Measurements from ENCODE around the gene CDK18.

The CDK18 gene

DNA sequence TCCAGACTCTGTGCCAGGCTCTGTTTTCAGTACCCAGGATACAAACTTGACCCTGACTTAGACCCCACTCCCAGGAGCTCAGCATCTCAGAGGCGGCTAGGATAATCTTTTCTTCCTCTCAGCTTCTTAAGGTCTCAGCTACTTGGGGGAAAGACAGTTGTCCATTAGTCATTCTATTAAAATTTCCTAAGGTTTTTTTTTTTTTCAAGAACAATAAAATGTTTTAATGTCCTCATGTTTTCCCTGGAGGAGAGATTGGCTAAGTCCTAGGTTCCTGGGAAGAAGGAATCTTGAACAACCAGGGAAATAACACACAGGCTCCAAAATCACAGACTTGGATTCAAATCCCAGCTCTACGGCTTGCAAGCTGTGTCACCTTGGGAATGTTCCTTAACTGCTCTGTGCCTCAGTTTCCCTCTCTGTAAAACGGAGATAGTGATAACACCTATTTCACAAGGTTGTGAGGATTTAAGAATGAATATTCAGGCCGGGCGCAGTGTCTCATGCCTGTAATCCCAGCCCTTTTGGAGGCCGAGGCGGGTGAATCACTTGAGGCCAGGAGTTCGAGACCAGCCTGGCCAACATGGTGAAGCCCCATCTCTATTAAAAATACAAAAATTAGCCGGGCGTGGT lies 33.0 kb downstream of the CDK18 start:
- Histone ChIP-seq H3K36me3 (ENCODE audit: control insufficient read depth, insufficient read depth, low read length) (no peaks in the 10 kb centered on the region), H3K4me3 (ENCODE audit: low read depth, low read length) (no peak overlapping the region), H3K4me1 (ENCODE audit: control insufficient read depth, insufficient read depth, low read length) (no peaks in the 10 kb centered on the region), H3K9me3 (ENCODE audit: control insufficient read depth, insufficient read depth, low read length) (peaks cover 2% of the 10 kb centered on the region), H3K9ac (ENCODE audit: low read depth, low read length) (no peak overlapping the region), H3K27me3 (ENCODE audit: control insufficient read depth, insufficient read depth, low read length) (peaks cover 18% of the 10 kb centered on the region)

DNA sequence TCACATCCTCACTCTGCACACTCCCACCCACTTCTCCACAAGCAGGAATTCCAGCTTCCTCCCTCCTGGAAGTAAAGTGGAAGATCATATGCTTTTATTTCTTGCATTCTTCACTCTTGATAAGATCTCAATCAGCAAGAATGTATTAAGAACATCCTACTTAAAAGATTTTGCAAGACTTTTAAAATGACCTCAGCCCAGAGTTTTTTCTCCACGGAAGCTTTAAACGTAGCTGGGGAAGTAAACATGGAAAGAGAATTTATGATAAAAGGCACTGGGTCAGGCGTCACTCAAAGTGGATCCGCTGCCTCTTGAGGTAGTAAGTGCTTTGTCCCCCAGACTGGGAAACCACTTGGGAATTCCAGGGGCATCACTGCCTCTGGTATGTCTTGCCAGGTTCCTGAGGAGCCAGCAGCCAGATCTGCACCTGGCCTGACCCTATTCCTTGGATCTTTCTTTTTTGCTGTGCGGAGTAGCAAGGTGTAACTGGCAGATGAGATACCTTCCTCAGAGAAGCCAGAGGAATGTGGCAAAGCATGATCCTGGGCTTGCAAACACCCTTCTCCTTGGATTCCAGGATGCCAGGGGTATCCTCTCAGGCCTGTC lies 33.9 kb downstream of the CDK18 start:
- H3K36me3 ChIP-seq (ENCODE audit: control insufficient read depth, insufficient read depth, low read length) = no peaks in the 10 kb centered on the region
- H3K9ac ChIP-seq (ENCODE audit: low read depth, low read length) = no peak overlapping the region
- peaks cover 3% of the 10 kb centered on the region for H3K4me1 ChIP-seq (ENCODE audit: control insufficient read depth, insufficient read depth, low read length)
- H3K27me3 ChIP-seq (ENCODE audit: control insufficient read depth, insufficient read depth, low read length) = peaks cover 18% of the 10 kb centered on the region
- peaks cover 2% of the 10 kb centered on the region for H3K9me3 ChIP-seq (ENCODE audit: control insufficient read depth, insufficient read depth, low read length)
- no peak overlapping the region for H3K4me3 ChIP-seq (ENCODE audit: low read depth, low read length)

DNA sequence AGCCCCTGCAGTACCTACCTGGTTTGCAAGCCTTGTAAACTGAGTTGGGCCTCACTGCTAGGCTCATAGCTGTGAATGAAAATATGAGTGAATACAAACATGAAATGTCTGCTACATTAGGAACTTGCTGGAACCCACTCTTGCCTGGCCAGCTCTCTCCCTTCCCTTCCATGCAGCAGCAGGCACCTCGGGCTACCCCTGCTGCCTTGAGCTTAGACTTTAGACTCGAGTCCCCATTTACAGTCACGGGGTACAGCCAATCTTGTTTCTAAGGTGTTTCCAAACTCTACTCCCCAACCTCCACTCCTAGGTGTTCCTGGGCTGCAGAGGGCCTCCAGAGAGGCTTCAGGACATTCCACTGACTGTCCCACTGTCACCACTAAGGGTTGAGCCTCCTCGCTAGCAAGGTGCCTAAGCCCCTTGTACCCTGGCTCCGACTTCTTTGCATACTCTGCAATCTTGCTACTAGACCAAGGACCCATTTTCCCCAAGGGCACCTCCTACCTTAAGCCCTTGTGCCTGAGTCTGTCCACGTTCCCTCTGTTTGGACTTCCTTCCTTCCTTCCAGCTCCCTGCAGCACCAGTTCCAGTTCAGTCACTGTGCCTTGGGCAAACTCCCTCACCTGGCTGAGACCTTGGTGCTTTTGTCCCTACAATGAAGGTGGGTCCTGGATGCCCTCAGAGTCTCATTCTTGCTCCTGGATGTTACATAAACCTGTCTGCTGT lies 36.9 kb downstream of the CDK18 start:
- Histone ChIP-seq H3K4me3 (ENCODE audit: low read depth, low read length) (no peak overlapping the region), H3K27me3 (ENCODE audit: control insufficient read depth, insufficient read depth, low read length) (peaks cover 20% of the 10 kb centered on the region), H3K9me3 (ENCODE audit: control insufficient read depth, insufficient read depth, low read length) (peaks cover 2% of the 10 kb centered on the region), H3K4me1 (ENCODE audit: control insufficient read depth, insufficient read depth, low read length) (peaks cover 8% of the 10 kb centered on the region), H3K9ac (ENCODE audit: low read depth, low read length) (no peak overlapping the region), H3K36me3 (ENCODE audit: control insufficient read depth, insufficient read depth, low read length) (no peaks in the 10 kb centered on the region)

DNA sequence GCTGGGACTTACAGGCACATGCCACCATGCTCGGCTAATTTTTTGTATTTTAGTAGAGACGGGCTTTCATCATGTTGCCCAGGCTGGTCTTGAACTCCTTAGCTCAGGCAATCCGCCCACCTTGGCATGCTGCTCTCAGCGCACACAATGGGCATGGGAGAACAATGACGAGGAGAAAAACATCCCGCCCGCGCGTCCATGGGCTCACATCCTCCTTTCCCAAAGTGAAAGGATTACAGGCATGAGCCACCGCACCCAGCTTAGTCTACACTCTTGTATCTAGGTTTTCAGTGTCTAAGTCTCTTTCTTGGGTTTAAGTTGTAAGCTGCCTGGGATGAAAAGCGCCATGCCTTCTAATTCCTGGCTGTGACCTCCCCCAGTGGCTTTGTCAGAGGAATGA lies 37.9 kb downstream of the CDK18 start:
- Histone ChIP-seq H3K36me3 (ENCODE audit: control insufficient read depth, insufficient read depth, low read length) (no peaks in the 10 kb centered on the region), H3K9ac (ENCODE audit: low read depth, low read length) (no peak overlapping the region), H3K27me3 (ENCODE audit: control insufficient read depth, insufficient read depth, low read length) (peaks cover 20% of the 10 kb centered on the region), H3K4me1 (ENCODE audit: control insufficient read depth, insufficient read depth, low read length) (peaks cover 8% of the 10 kb centered on the region), H3K4me3 (ENCODE audit: low read depth, low read length) (no peak overlapping the region), H3K9me3 (ENCODE audit: control insufficient read depth, insufficient read depth, low read length) (peaks cover 2% of the 10 kb centered on the region)

DNA sequence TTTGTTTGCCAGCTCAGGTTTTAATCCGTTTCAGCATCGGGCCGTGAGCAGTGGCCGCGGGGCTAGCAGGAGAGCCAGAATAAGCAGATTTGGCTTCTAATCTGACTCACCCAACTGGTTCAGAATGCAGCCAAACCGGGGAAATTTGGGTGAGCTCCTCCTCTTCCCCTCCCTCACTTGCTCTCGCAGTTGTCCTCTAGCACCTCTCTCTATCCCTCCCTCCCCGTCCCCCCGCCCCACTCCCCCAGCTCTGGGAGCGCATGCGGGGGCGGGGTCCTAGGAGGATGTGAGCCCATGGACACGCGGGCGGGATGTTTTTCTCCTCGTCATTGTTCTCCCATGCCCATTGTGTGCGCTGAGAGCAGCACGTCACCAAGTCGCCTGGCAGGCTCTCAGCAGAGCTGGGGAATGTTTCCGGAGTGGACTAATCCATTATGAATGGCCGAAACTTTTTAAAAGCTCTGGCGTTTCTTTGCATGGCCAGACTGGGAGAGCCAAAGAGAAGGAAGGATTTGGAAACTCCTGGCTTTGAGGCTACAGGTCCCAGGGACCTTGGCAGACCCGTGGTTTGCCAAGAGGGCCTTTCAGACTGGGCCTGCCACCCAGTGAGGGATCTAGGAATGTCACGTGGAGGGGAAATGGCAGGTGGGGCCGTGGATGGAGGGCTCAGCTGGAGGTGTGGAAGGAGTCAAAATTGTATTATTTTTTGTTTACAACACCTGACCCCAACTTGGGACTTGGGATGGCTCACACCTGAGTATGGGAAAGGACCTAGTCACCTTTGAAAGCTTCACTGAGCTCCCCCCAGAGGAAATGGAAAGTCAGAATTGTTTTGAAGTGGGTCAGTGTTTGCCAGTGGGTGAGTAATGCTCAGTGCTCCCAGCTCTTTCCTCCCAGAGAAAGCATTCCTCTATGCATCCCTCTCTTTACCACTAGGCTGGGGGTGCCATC lies 39.2 kb downstream of the CDK18 start:
- Histone ChIP-seq H3K9ac (ENCODE audit: low read depth, low read length) (peak overlapping the region; percentile 71), H3K4me3 (ENCODE audit: low read depth, low read length) (peak overlapping the region; percentile 68)

DNA sequence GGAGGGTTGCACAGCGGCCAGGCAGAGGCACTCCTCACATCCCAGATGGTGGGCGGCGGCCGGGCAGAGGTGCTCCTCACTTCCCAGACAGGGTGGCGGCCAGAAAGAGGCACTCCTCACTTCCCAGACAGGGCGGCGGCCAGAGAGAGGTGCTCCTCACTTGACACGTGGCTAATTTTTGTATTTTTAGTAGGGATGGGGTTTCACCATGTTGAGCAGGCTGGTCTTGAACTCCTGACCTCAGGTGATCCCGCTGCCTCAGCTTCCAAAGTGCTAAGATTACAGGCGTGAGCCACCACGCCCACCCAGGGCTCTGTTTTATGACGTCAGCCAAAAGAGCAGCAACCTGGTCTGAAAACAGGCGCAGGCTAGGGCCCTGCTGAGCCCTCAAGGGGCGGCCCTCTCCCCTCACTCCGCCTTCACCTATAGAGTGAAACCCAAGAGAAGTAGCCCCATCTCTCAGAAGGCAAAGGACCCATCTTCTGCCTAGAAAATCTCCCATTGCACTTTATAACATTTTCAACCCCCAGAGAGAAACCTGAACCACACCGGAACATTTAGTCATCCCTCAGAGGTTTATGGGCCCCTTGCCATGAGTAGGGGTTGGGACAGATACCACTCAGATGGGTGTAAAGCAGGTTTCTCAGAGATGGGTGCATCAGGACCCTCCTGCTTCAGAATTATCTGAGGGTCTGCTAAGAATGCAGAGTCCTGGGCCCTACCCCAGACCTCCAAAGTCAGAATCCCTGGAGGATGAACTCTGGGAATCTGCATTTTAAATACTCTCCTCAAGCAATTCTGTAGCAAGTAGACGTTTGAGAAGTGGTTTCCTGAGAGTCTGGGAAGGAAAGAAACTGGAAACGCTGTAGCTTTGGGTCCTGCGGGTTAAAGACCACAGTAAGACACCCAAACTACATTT lies 40.8 kb downstream of the CDK18 start:
- no peak overlapping the region for H3K4me3 ChIP-seq (ENCODE audit: low read depth, low read length)
- peaks cover 11% of the 10 kb centered on the region for H3K4me1 ChIP-seq (ENCODE audit: control insufficient read depth, insufficient read depth, low read length)
- H3K9me3 ChIP-seq (ENCODE audit: control insufficient read depth, insufficient read depth, low read length) = peaks cover 2% of the 10 kb centered on the region
- no peaks in the 10 kb centered on the region for H3K36me3 ChIP-seq (ENCODE audit: control insufficient read depth, insufficient read depth, low read length)
- no peak overlapping the region for H3K9ac ChIP-seq (ENCODE audit: low read depth, low read length)
- H3K27me3 ChIP-seq (ENCODE audit: control insufficient read depth, insufficient read depth, low read length) = peaks cover 11% of the 10 kb centered on the region

More for the DNA sequence above, 39.2 kb downstream of the CDK18 start:
- H3K4me1 ChIP-seq (ENCODE audit: control insufficient read depth, insufficient read depth, low read length) = peaks cover 11% of the 10 kb centered on the region
- H3K27me3 ChIP-seq (ENCODE audit: control insufficient read depth, insufficient read depth, low read length) = peaks cover 15% of the 10 kb centered on the region
- H3K9me3 ChIP-seq (ENCODE audit: control insufficient read depth, insufficient read depth, low read length) = peaks cover 2% of the 10 kb centered on the region
- no peaks in the 10 kb centered on the region for H3K36me3 ChIP-seq (ENCODE audit: control insufficient read depth, insufficient read depth, low read length)

DNA sequence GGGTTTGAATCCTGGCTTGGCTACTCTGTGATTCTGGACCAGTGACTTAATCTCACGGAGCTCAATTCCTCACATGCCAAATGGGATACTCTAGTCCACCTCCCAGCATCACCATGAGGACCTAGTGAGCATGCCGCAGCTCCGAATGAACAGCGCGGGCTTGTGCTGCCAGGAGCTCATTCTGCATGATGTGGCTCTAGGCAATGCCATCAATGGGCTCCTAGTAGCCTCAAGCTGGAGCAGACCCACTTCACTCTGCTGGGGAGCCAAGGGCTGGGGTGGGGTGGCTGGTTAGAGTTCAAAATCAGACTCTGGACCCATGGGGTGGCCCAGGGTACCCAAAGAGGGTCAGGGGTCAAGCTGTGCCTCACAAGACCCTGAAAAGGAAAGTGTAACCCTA lies 41.5 kb downstream of the CDK18 start:
- Histone ChIP-seq H3K9ac (ENCODE audit: low read depth, low read length) (no peak overlapping the region), H3K4me3 (ENCODE audit: low read depth, low read length) (no peak overlapping the region), H3K9me3 (ENCODE audit: control insufficient read depth, insufficient read depth, low read length) (peaks cover 2% of the 10 kb centered on the region), H3K36me3 (ENCODE audit: control insufficient read depth, insufficient read depth, low read length) (no peaks in the 10 kb centered on the region), H3K4me1 (ENCODE audit: control insufficient read depth, insufficient read depth, low read length) (peaks cover 11% of the 10 kb centered on the region), H3K27me3 (ENCODE audit: control insufficient read depth, insufficient read depth, low read length) (peaks cover 10% of the 10 kb centered on the region)

DNA sequence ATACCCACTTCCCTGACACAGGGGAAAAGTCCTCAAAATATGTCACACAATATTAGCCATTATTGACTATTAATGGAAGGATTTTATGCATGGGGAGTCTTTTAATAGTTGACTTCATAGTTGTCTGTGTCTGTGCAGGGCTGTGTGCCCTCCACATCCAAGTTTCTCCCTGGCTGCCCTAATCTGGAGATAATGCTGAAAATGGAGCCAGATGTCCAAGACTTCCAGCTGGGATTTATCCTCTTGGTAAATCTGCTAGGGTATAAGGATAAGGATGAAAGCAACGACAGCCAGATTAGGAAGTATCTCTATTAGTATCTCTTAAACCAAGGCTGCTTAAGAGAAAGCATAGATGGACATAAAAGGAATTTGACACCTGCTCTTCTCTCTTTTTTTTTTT lies 42.1 kb downstream of the CDK18 start:
- H3K4me1 ChIP-seq (ENCODE audit: control insufficient read depth, insufficient read depth, low read length) = peaks cover 11% of the 10 kb centered on the region
- no peaks in the 10 kb centered on the region for H3K9me3 ChIP-seq (ENCODE audit: control insufficient read depth, insufficient read depth, low read length)
- no peaks in the 10 kb centered on the region for H3K36me3 ChIP-seq (ENCODE audit: control insufficient read depth, insufficient read depth, low read length)
- H3K27me3 ChIP-seq (ENCODE audit: control insufficient read depth, insufficient read depth, low read length) = peaks cover 5% of the 10 kb centered on the region
- no peak overlapping the region for H3K9ac ChIP-seq (ENCODE audit: low read depth, low read length)
- no peak overlapping the region for H3K4me3 ChIP-seq (ENCODE audit: low read depth, low read length)

DNA sequence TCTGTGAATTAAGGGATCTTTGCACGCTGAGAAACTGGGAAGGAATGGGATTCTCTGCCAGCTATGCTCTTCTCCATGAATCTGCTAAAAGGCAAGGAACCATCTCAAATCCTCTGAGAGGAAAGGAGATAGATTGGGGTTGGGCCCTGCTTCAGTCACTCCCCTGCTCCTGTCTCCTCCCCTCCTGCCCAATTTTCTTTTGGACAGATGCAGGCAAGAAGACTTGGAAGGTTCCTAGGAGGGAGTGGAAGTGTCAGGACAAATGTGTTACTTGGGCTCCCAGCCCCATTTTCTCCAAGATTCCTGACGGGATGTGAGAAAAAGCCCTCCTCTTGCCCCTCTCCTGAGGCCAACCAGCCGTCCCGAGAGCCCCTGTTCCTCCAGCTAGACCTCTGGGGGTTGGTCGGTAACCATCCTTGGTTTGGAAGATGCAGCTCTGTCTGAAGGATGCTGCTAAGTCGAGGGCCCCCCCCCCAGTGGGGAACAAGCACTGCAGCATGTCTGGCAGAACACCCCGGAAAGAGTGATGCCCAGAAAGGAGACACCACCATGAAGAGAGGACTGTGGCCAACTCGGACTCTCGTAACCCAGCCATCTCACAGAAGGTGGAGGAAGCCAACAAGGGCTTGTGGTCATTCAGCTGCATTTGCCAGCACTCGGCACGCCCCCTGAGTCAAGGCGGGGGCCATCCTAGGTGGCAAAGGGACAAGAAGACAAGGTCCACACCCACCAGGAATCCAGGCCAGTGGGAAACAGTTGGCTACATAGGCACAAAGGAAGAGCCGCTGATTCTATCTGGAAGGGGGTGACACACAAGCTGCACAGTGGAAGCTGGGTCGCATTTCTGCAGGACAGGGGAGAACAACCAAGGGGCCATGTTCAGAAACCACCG lies 43.7 kb downstream of the CDK18 start:
- no peak overlapping the region for H3K9ac ChIP-seq (ENCODE audit: low read depth, low read length)
- H3K27me3 ChIP-seq (ENCODE audit: control insufficient read depth, insufficient read depth, low read length) = peaks cover 3% of the 10 kb centered on the region
- peaks cover 8% of the 10 kb centered on the region for H3K4me1 ChIP-seq (ENCODE audit: control insufficient read depth, insufficient read depth, low read length)
- no peaks in the 10 kb centered on the region for H3K9me3 ChIP-seq (ENCODE audit: control insufficient read depth, insufficient read depth, low read length)
- no peak overlapping the region for H3K4me3 ChIP-seq (ENCODE audit: low read depth, low read length)
- H3K36me3 ChIP-seq (ENCODE audit: control insufficient read depth, insufficient read depth, low read length) = no peaks in the 10 kb centered on the region

All from iPS-15b (cell line).